Uterus (tissue), 4 donors: ENCODE measurements around the gene GABPA. TPM values are rescaled to one million over a fixed set of nuclear protein-coding genes. Genes with fewer than 3 reads are reported as not detected.

Source experiments
- DNase-seq, 2 donors: peaks; one replicate each; pipeline ENCODE4 v3.0.0-alpha.2; 2019 to 2020
- H3K27ac ChIP-seq, 2 donors: fragments of 200-600 bp; sonication (generic); 1 replicate in 1 of 2; 2 replicates in 1 of 2; pipeline ENCODE4 v1.5.1; 2016 to 2018
- H3K27me3 ChIP-seq, 2 donors: fragments of 200-600 bp; sonication (generic); one replicate each; pipeline ENCODE4 v1.5.1; 2018 to 2019; ENCODE audit warnings: control low read depth in 1 of 2
- H3K36me3 ChIP-seq, 2 donors: fragments of 200-600 bp; sonication (generic); one replicate each; pipeline ENCODE4 v1.5.1; 2019; ENCODE audit warnings: control low read depth in 1 of 2
- H3K4me1 ChIP-seq, 2 donors: fragments of 200-600 bp; sonication (generic); one replicate each; pipeline ENCODE4 v1.5.1; 2018 to 2019; ENCODE audit warnings: control low read depth in 1 of 2
- H3K4me3 ChIP-seq, 2 donors: fragments of 200-600 bp; sonication (generic); 1 replicate in 1 of 2; 2 replicates in 1 of 2; pipeline ENCODE4 v1.5.1; 2018 to 2019; ENCODE audit warnings: mild to moderate bottlenecking in 1 of 2
- H3K9me3 ChIP-seq, 2 donors: fragments of 200-600 bp; sonication (generic); one replicate each; pipeline ENCODE4 v1.5.1; 2019; ENCODE audit warnings: control low read depth in 1 of 2
- POLR2A ChIP-seq, 2 donors: fragments of 450-650 bp; IDR thresholded peaks; one replicate each; pipeline ENCODE4 v1.6.1; 2016; ENCODE audit warnings: antibody characterized with exemption in 2 of 2, mild to moderate bottlenecking in 1 of 2, moderate library complexity in 1 of 2
- intact Hi-C: fragments of 100-400 bp; cut with DNase I; formaldehyde crosslinking; loops from one replicate; pipeline ENCODE4 v1.15.1; 2023; ENCODE audit warnings: low total_unique reads
- total RNA-seq, 4 donors: library from RNA; depleted of rRNA in 3 of 4; stranded (reverse); fragments of >200 nt in 3 of 4; gene quantifications; one replicate each; pipeline versions ENCODE4 v1.1.0 to v1.2.4, GENCODE V29; 2014 to 2023
- TF ChIP-seq, protein P1 (sequence below), 4 experiments: fragments of 200-600 bp in 2 of 4; fragments of 450-650 bp in 2 of 4; sonication (generic) in 2 of 4; IDR thresholded peaks; one replicate each; pipeline ENCODE4 v1.5.1; 2016 to 2019; ENCODE audit warnings: antibody characterized with exemption in 4 of 4, mild to moderate bottlenecking in 2 of 4, moderate library complexity in 1 of 4
- donor health status: DM: yes; HTN: yes; CAD: no.

GABPA gene
- total RNA-seq, 4 donors from 2014 or later = 8.2 to 94.4 (median 44.6) TPM

DNA sequence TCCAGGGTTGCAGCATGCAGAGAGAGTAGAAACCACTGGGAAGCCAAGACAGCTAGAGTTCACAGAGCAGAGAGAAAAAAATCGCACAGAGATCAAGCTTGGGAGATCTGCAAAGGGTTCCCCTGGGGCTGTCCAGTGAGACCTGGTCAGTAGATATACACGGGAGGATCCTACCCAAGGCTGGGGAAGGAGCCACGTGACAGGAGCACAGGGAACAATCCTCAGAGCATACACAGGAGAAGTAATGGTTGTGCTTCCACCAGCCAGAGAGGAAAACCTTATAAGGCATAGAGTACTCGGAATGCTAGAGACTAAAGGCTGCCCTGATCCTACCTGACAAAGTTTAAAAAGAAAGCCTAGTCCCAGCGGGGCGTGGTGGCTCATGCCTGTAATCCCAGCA, 53.9 kb downstream of the GABPA start:
- H3K9me3 ChIP-seq = no peaks in the 10 kb centered on the region
- intact Hi-C loops = no loop called here
- no peaks in the 10 kb centered on the region for H3K36me3 ChIP-seq
- H3K4me1 ChIP-seq = no peaks in the 10 kb centered on the region
- DNase-seq = no peak
- H3K27ac ChIP-seq = no peak overlapping the region
- TF ChIP-seq, protein P1, sequence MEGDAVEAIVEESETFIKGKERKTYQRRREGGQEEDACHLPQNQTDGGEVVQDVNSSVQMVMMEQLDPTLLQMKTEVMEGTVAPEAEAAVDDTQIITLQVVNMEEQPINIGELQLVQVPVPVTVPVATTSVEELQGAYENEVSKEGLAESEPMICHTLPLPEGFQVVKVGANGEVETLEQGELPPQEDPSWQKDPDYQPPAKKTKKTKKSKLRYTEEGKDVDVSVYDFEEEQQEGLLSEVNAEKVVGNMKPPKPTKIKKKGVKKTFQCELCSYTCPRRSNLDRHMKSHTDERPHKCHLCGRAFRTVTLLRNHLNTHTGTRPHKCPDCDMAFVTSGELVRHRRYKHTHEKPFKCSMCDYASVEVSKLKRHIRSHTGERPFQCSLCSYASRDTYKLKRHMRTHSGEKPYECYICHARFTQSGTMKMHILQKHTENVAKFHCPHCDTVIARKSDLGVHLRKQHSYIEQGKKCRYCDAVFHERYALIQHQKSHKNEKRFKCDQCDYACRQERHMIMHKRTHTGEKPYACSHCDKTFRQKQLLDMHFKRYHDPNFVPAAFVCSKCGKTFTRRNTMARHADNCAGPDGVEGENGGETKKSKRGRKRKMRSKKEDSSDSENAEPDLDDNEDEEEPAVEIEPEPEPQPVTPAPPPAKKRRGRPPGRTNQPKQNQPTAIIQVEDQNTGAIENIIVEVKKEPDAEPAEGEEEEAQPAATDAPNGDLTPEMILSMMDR (IDR thresholded peaks at IDR 0.05) = no peak
- no peak for TF ChIP-seq POLR2A (IDR thresholded peaks at IDR 0.05)
- no peaks in the 10 kb centered on the region for H3K27me3 ChIP-seq
- H3K4me3 ChIP-seq = no peak overlapping the region

- Histone ChIP-seq H3K4me3 (peak overlapping the region; percentile 11 to 16), H3K4me1 (no peaks in the 10 kb centered on the region), H3K27ac (peak overlapping the region in 1 of 2 donors; percentile 19), H3K36me3 (no peaks in the 10 kb centered on the region), H3K27me3 (no peaks in the 10 kb centered on the region), H3K9me3 (no peaks in the 10 kb centered on the region)
- TF ChIP-seq POLR2A (IDR thresholded peaks at IDR 0.05) = no peak
- TF ChIP-seq, protein P1 (IDR thresholded peaks at IDR 0.05) = peak; percentile 9 to 48 (median 26)
- intact Hi-C loops = no loop called here
- no peak for DNase-seq
Observed at GRCh38 chr21:25790122-25790877, 55.5 kb downstream of the GABPA start.

- Histone ChIP-seq H3K4me3 (no peak overlapping the region), H3K36me3 (no peaks in the 10 kb centered on the region), H3K27me3 (no peaks in the 10 kb centered on the region), H3K9me3 (no peaks in the 10 kb centered on the region), H3K4me1 (no peaks in the 10 kb centered on the region), H3K27ac (peak overlapping the region in 1 of 2 donors; percentile 19)
- DNase-seq = no peak
- intact Hi-C loops = no loop called here
- no peak for TF ChIP-seq POLR2A (IDR thresholded peaks at IDR 0.05)
- TF ChIP-seq, protein P1 (IDR thresholded peaks at IDR 0.05) = no peak
Observed at GRCh38 chr21:25790878-25791204, 56.1 kb downstream of the GABPA start.

DNA sequence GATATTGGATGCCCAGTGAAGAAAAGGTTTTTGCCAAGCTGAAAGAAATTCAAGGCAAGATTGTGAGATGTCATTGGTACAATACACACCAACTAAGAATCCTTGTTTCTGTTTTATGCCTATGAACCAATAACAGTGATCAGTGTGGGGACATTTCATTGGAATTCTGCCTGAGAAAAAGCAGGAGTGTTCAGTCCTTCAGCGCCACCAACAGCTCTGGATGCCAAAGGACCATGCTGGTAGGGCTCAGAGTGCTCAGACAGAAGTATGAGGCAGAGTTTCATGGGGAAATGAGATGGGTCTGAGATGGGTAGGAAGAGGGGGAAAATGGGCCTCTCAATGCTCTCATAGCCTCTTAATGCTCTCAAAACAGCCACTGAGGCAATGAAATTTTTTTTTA, 56.5 kb downstream of the GABPA start:
- Histone ChIP-seq H3K27me3 (no peaks in the 10 kb centered on the region), H3K36me3 (no peaks in the 10 kb centered on the region), H3K9me3 (no peaks in the 10 kb centered on the region), H3K4me3 (no peak overlapping the region), H3K27ac (no peak overlapping the region), H3K4me1 (no peaks in the 10 kb centered on the region)
- intact Hi-C loops = no loop called here
- TF ChIP-seq, protein P1 (IDR thresholded peaks at IDR 0.05) = no peak
- no peak for TF ChIP-seq POLR2A (IDR thresholded peaks at IDR 0.05)
- no peak for DNase-seq

DNA sequence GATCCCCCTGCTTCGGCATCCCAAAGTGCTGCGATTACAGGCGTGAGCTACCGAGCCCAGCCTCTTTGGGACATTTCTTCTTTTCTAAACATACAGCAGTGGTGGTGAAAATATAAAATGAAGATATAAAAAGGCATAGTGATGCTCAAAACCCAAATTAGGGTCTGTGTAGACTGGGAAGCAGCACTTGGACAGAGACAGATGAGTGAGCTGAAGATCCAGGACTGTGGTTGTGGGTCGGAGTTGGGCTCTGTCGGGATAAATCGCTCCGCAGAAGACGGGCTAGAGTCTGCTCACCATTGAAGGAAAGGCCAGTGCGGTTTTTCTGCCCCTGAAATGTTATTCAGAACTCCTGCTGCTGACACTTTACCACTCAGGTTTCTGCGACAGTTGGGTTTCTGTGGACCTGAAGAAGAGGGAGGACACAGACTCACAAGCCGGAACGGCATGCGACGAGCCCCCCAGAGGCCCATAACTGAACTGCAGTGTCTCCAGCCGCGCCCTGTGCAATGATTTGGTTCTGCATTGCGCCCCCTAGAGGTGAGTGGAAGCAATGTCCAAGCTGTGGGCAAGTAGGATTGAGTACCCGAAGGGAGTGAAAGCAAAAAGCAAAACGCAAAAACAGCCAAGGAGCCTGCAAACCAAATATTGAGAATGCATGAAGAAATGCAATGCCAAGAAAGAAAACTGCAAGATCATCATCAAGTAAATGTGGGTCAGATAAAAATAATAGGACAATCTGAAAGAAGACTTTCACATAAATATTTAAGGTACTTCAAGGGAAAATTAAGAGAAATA, 66.6 kb downstream of the GABPA start:
- no peaks in the 10 kb centered on the region for H3K27me3 ChIP-seq
- no peaks in the 10 kb centered on the region for H3K4me1 ChIP-seq
- peak; percentile 61 to 63 for DNase-seq
- no peak overlapping the region for H3K27ac ChIP-seq
- intact Hi-C loops = no loop called here
- no peaks in the 10 kb centered on the region for H3K36me3 ChIP-seq
- no peak for TF ChIP-seq POLR2A (IDR thresholded peaks at IDR 0.05)
- TF ChIP-seq, protein P1 (IDR thresholded peaks at IDR 0.05) = peak; percentile 42 to 67 (median 62)
- no peaks in the 10 kb centered on the region for H3K9me3 ChIP-seq
- H3K4me3 ChIP-seq = no peak overlapping the region
